K562 (cell line): Measurements from ENCODE around the gene MBD6. TPM values are rescaled to one million over a fixed set of nuclear protein-coding genes. Genes with fewer than 3 reads are reported as not detected.
"Not testable (repeated sequence)": the region's sequence is repeated elsewhere in the genome, so short reads cannot be mapped to it uniquely, and the experiment has no call there.

Source experiments
- ATAC-seq: fragments of 200-7000 bp; cut with Tn5 transposase; 3 replicates; pipeline ENCODE4 v1.9.1; 2020; ENCODE audit warnings: moderate library complexity
- BruUV-seq: library from RNA; stranded (reverse); fragments of 400-500 nt; replicated peaks from 2 replicates; lab custom pipeline; 2021; lab: Mats Ljungman, UMichigan
- CTCF ChIA-PET: fragments of 300-600 bp; formaldehyde crosslinking; extraction: SDS; loops from one replicate; lab custom pipeline; 2021; ENCODE audit warnings: low intra/inter-chr PET ratio; lab: Yijun Ruan, JAX
- POLR2A ChIA-PET: fragments of 300-600, 350-650 bp; sonication (Branson Sonifier 250); formaldehyde crosslinking; extraction: SDS; loops from one replicate; lab custom pipeline; 2021; ENCODE audit warnings: antibody characterized with exemption, inconsistent platforms; lab: Yijun Ruan, JAX
- DNase-seq, 4 experiments: peaks; one replicate each; pipeline versions ENCODE4 v3.0.0 to v3.0.0-alpha.2; 2011 to 2018; ENCODE audit warnings: low spot score in 3 of 4, mixed read lengths in 3 of 4; ENCODE audit errors: extremely low read depth in 1 of 4
- FAIRE-seq: peaks from 2 replicates; lab custom pipeline; 2011; peaks lifted over from hg19 to GRCh38; lab: Jason Lieb, UNC
- H2AFZ ChIP-seq: 2 replicates; pipeline ENCODE4 v1.6.0; 2011; ENCODE audit warnings: low read depth, low read length, control low read depth, inconsistent platforms
- H3K27ac ChIP-seq: fragments of 200-600 bp; 3 replicates; pipeline ENCODE4 v1.8.0; 2011; ENCODE audit warnings: low read depth, mild to moderate bottlenecking, control low read depth, inconsistent platforms, low read length, moderate library complexity, mixed read lengths; ENCODE audit errors: extremely low read depth
- H3K27me3 ChIP-seq, 2 experiments: fragments of 300-600 bp in 1 of 2; 2 replicates in 1 of 2; 3 replicates in 1 of 2; pipeline versions ENCODE4 v1.6.0 to v1.8.0; 2011; ENCODE audit warnings: inconsistent platforms in 2 of 2, low read length in 2 of 2, mild to moderate bottlenecking in 1 of 2, mixed read lengths in 1 of 2, moderate library complexity in 1 of 2; ENCODE audit not compliant: control insufficient read depth in 2 of 2, insufficient read depth in 2 of 2
- H3K36me3 ChIP-seq: fragments of 300-600 bp; 3 replicates; pipeline ENCODE4 v1.8.0; 2011; ENCODE audit warnings: mild to moderate bottlenecking, low read length, inconsistent platforms; ENCODE audit not compliant: control insufficient read depth, insufficient read depth
- H3K4me1 ChIP-seq, 2 experiments: fragments of 200-600 bp in 1 of 2; replicated peaks in 1 of 2; 2 replicates in 1 of 2; 3 replicates in 1 of 2; pipeline versions ENCODE4 v1.5.1 to v1.8.0; 2011; ENCODE audit warnings: inconsistent platforms in 2 of 2, low read length in 2 of 2, mild to moderate bottlenecking in 1 of 2, mixed read lengths in 1 of 2, moderate library complexity in 1 of 2; ENCODE audit not compliant: control insufficient read depth in 2 of 2, insufficient read depth in 2 of 2
- H3K4me2 ChIP-seq: 2 replicates; pipeline ENCODE4 v1.6.1; 2011; ENCODE audit warnings: low read length, control low read depth, inconsistent platforms, mixed read lengths; ENCODE audit not compliant: insufficient read depth
- H3K4me3 ChIP-seq: fragments of 200-600 bp; sonication (generic), shearing (Covaris generic); 2 replicates; pipeline ENCODE4 v1.5.1; 2016; ENCODE audit warnings: control low read depth, inconsistent platforms
- H3K79me2 ChIP-seq: fragments of 200-600 bp; 3 replicates; pipeline ENCODE4 v1.8.0; 2011; ENCODE audit warnings: low read length, inconsistent platforms; ENCODE audit not compliant: control insufficient read depth, insufficient read depth
- H3K9ac ChIP-seq, 2 experiments: 2 replicates each; pipeline versions ENCODE4 v1.6.0 to v1.6.1; 2011; ENCODE audit warnings: low read depth in 2 of 2, low read length in 2 of 2, control low read depth in 1 of 2, inconsistent platforms in 1 of 2, mild to moderate bottlenecking in 1 of 2, mixed read lengths in 1 of 2; ENCODE audit not compliant: insufficient read depth in 1 of 2
- H3K9me1 ChIP-seq: one replicate; pipeline ENCODE4 v1.6.0; 2011; ENCODE audit warnings: inconsistent platforms, mild to moderate bottlenecking, low read length, moderate library complexity; ENCODE audit not compliant: control insufficient read depth, insufficient read depth
- H3K9me3 ChIP-seq: replicated peaks from 2 replicates; pipeline ENCODE4 v1.5.1; 2011; ENCODE audit warnings: low read depth, low read length, inconsistent platforms; ENCODE audit not compliant: control insufficient read depth, insufficient read depth
- H4K20me1 ChIP-seq: replicated peaks from 2 replicates; pipeline ENCODE4 v1.6.1; 2011; ENCODE audit warnings: low read length, inconsistent platforms, mixed read lengths; ENCODE audit not compliant: control insufficient read depth, insufficient read depth
- AFF4 ChIP-seq: sonication (generic); formaldehyde crosslinking; IDR thresholded peaks from 2 replicates; pipeline ENCODE4 v1.8.0; 2023; ENCODE audit warnings: mild to moderate bottlenecking, missing genetic modification reagents
- MED1 ChIP-seq: sonication (generic); formaldehyde crosslinking; IDR thresholded peaks from 2 replicates; pipeline ENCODE4 v1.8.1; 2023; ENCODE audit warnings: missing genetic modification reagents, borderline replicate concordance
- MLLT1 ChIP-seq, 2 experiments: fragments of 450-650 bp; IDR thresholded peaks; 2 replicates each; pipeline ENCODE4 v1.6.1; 2016
- NBN ChIP-seq: fragments of 450-650 bp; IDR thresholded peaks from 2 replicates; pipeline ENCODE4 v1.6.1; 2016; ENCODE audit warnings: low read depth, mild to moderate bottlenecking
- NFATC3 ChIP-seq: fragments of 450-650 bp; IDR thresholded peaks from 2 replicates; pipeline ENCODE4 v1.6.1; 2017; ENCODE audit warnings: mild to moderate bottlenecking
- NKRF ChIP-seq: fragments of 450-650 bp; IDR thresholded peaks from 2 replicates; pipeline ENCODE4 v1.6.1; 2016; ENCODE audit warnings: borderline replicate concordance
- PHB2 ChIP-seq: fragments of 450-650 bp; IDR thresholded peaks from 2 replicates; pipeline ENCODE4 v1.6.1; 2017; ENCODE audit warnings: low read depth
- POLR2A ChIP-seq: fragments of 450-650 bp; conservative IDR thresholded peaks from 2 replicates; pipeline ENCODE4 v1.6.1; 2016
- POLR2B ChIP-seq: fragments of 450-650 bp; IDR thresholded peaks from 2 replicates; pipeline ENCODE4 v1.6.1; 2018; ENCODE audit warnings: low read depth; ENCODE audit not compliant: partially characterized antibody
- PTTG1 ChIP-seq: fragments of 450-650 bp; IDR thresholded peaks from 2 replicates; pipeline ENCODE4 v1.6.1; 2016; ENCODE audit warnings: low read depth, mild to moderate bottlenecking, missing genetic modification characterization, missing compliant biosample characterization
- RBFOX2 ChIP-seq: fragments of 200-400 bp; formaldehyde crosslinking; IDR thresholded peaks from 2 replicates; pipeline ENCODE4 v1.6.1; 2017; ENCODE audit warnings: low read depth, mild to moderate bottlenecking, low read length, moderate library complexity
- RBM22 ChIP-seq: fragments of 200-400 bp; formaldehyde crosslinking; IDR thresholded peaks from 2 replicates; pipeline ENCODE4 v1.6.1; 2018; ENCODE audit warnings: low read length, low read depth; ENCODE audit not compliant: poor library complexity, severe bottlenecking
- SUPT5H ChIP-seq: fragments of 450-650 bp; IDR thresholded peaks from 2 replicates; pipeline ENCODE4 v1.6.1; 2016
- ZC3H4 ChIP-seq: sonication (generic); formaldehyde crosslinking; IDR thresholded peaks from 2 replicates; pipeline ENCODE4 v1.9.0; 2021; ENCODE audit warnings: missing genetic modification reagents, borderline replicate concordance
- WGBS: fragments of 100-300 bp; shearing (Covaris generic); methylation state at CpG from one replicate; pipeline ENCODE4 v1.1.6; 2016; ENCODE audit warnings: low coverage, mixed read lengths; ENCODE audit not compliant: insufficient coverage; ENCODE audit errors: missing lambda C conversion rate; 5-methylcytosine and 5-hydroxymethylcytosine counted together
- in situ Hi-C: fragments of 300-500 bp; cut with MboI; formaldehyde crosslinking; loops from 4 replicates; pipeline ENCODE4 v1.15.0; 2018; ENCODE audit warnings: inconsistent platforms, mixed read lengths
- intact Hi-C: fragments of 100-400 bp; cut with micrococcal nuclease; formaldehyde crosslinking; loops from 2 replicates; pipeline ENCODE4 v1.14.2; 2022
- polyA plus RNA-seq, 8 experiments: library from polyadenylated mRNA; depleted of rRNA in 4 of 8; stranded (reverse) in 5 of 8; unstranded in 3 of 8; fragments of >200 nt; fragmentation: Nextera tagmentation in 2 of 8; fragmentation: Illumina TruSeq in 1 of 8; extraction: Ambion mirVana in 2 of 8; extraction: Trizol in 1 of 8; gene quantifications; 2 replicates each; pipeline versions ENCODE4 v1.2.1 to v1.2.3, GENCODE V29; 2011 to 2014; ENCODE audit warnings: inconsistent platforms in 1 of 8, missing spikeins in 1 of 8
- total RNA-seq, 7 experiments: library from RNA; depleted of rRNA in 6 of 7; stranded (reverse); fragments of >200 nt in 6 of 7; fragmentation: Illumina TruSeq in 2 of 7; extraction: Trizol in 2 of 7; gene quantifications; 2 replicates each; pipeline versions ENCODE4 v1.2.1 to v1.2.3, GENCODE V29; 2011 to 2021; ENCODE audit warnings: low replicate concordance in 1 of 7

MBD6 gene
- total and polyA plus RNA-seq, 9 of the 15 experiments (the other 6 are each of a cell fraction or from before 2014, with no cell fraction given), result 2.0 to 54.8 (median 3.8) TPM

- not testable (repeated sequence) for FAIRE-seq
Observed at GRCh38 chr12:57517718-57518117, 4.9 kb upstream of the MBD6 start.

More at GRCh38 chr12:57517718-57518117, 4.9 kb upstream of the MBD6 start:
- ATAC-seq, intact Hi-C loops, BruUV-seq, H2AFZ ChIP-seq, CTCF ChIA-PET, in situ Hi-C loops, DNase-seq, H3K9me3 ChIP-seq, H3K9me1 ChIP-seq, H3K27me3 ChIP-seq: not testable (repeated sequence)
- WGBS, result 90% methylated on average over 8 of the region's 10 CpGs
- Histone ChIP-seq H3K9ac (peak overlapping the region in 1 of 2 experiments; percentile 100; a peak in 1 of 4 replicates), H3K27ac (peak overlapping the region; percentile 99; the same call in 2 of the 3 replicates), H4K20me1 (peaks cover 52% of the 10 kb centered on the region), H3K4me3 (peak overlapping the region; percentile 86), H3K4me1 (peaks cover 19 to 32% of the 10 kb centered on the region in 2 experiments), H3K79me2 (peaks cover 41% of the 10 kb centered on the region), H3K36me3 (peaks cover 71% of the 10 kb centered on the region), H3K4me2 (peak overlapping the region; percentile 99)
- TF ChIP-seq POLR2B (peak; percentile 55), MLLT1 (IDR thresholded peaks at IDR 0.05) (peak in 1 of 2 experiments; percentile 80; a peak in 3 of 4 replicates), PHB2 (0 out of 2 replicates have a peak, but pooled peaks have one; percentile 20), NBN (0 out of 2 replicates have a peak, but pooled peaks have one; percentile 25), MED1 (CRISPR knock-in tag) (0 out of 2 replicates have a peak, but pooled peaks have one; percentile 49), NFATC3 (peak; percentile 5; the same call in 1 of the 2 replicates), RBFOX2 (0 out of 2 replicates have a peak, but pooled peaks have one; percentile 26), POLR2A (peak; percentile 23), NKRF (peak; percentile 25; the same call in 1 of the 2 replicates), RBM22 (peak; percentile 17), AFF4 (CRISPR knock-in tag) (0 out of 2 replicates have a peak, but pooled peaks have one; percentile 5), PTTG1 (tag) (0 out of 2 replicates have a peak, but pooled peaks have one; percentile 21), ZC3H4 (peak; percentile 55; the same call in 1 of the 2 replicates), SUPT5H (peak; percentile 60)
- POLR2A ChIA-PET, result interaction anchor here (0.6 to 10.1 kb wide), 21 partner anchors 8 to 792 kb away, joined by 3 to 184 read pairs (median 4); partner anchors contain the start of genes B4GALNT1, DCTN2 and MARS1
